ENCODE measurements around the gene ZNF652. TPM values are rescaled to one million over a fixed set of nuclear protein-coding genes. Genes with fewer than 3 reads are reported as not detected.
A peak's percentile ranks its signal among the peaks of the same experiment; 100 is the strongest.

The ZNF652 gene
- total RNA-seq, 1 experiment from 2014 or later: 18.2 TPM

DNA sequence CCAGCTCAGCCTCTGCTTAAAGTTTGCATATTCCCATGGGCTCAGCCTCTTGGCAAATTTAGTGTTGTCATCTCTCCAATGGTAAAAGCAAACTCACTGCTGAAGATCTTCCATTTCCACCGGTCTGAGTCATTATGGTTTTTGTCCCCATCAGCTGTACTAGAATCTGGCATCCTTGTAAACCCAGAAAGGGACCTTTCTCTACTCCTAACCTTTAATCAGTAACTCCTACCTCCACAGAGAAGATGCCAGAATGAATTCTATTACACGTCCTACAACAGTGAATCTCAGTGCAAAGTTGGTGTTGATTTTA lies 45.8 kb downstream of the ZNF652 start:
- no peaks in the 10 kb centered on the region for H3F3A ChIP-seq (ENCODE audit: low read length, unreplicated experiment)
- peak; percentile 60 for DNase-seq
- H3K4me2 ChIP-seq (ENCODE audit: low read length): peak overlapping the region; percentile 49

GRCh38 chr17:49315551-49316257 lies 46.3 kb downstream of the ZNF652 start:
- H3K27ac ChIP-seq (ENCODE audit: low read length): peak overlapping the region; percentile 21
- DNase-seq: peak; percentile 98

More for the DNA sequence above, 45.8 kb downstream of the ZNF652 start:
- no peaks in the 10 kb centered on the region for H3K9me3 ChIP-seq (ENCODE audit: low read length)
- peak overlapping the region; percentile 11; the same call in 1 of the 2 replicates for H3K4me3 ChIP-seq (ENCODE audit: low read length)
- 0 out of 2 replicates have a peak, but pooled peaks cover 4% of the 10 kb centered on the region for H3K79me2 ChIP-seq (ENCODE audit: low read length)
- H3K9me2 ChIP-seq (replicated peaks; ENCODE audit: low read length): no peaks in the 10 kb centered on the region
- H3K27ac ChIP-seq (ENCODE audit: low read length): peak overlapping the region; percentile 21
- ChIA-PET POLR2A (ENCODE audit: unreplicated experiment) (no interaction called here), CTCF (interaction anchor here (0.6 to 1.4 kb wide), 4 partner anchors 78 to 424 kb away, joined by 3 to 5 read pairs (median 3); partner anchors contain the start of gene ATP5MC1)
- H3K9ac ChIP-seq (ENCODE audit: low read length): no peak overlapping the region
- no peaks in the 10 kb centered on the region for H3K27me3 ChIP-seq (ENCODE audit: low read length)
- BruUV-seq (replicated peaks): no TSS peak
- no peaks in the 10 kb centered on the region for H4K20me1 ChIP-seq (ENCODE audit: low read length)
- peak; percentile 46 for ATAC-seq
- peaks cover 14% of the 10 kb centered on the region for H3K4me1 ChIP-seq (ENCODE audit: insufficient read depth, low read length)
- no peak for TF ChIP-seq EZH2 (IDR thresholded peaks at IDR 0.05; ENCODE audit: low read length, unreplicated experiment)
- no peak for TF ChIP-seq EZH2phosphoT487 (IDR thresholded peaks at IDR 0.05; ENCODE audit: borderline replicate concordance, low read length)
- TF ChIP-seq, protein P1, sequence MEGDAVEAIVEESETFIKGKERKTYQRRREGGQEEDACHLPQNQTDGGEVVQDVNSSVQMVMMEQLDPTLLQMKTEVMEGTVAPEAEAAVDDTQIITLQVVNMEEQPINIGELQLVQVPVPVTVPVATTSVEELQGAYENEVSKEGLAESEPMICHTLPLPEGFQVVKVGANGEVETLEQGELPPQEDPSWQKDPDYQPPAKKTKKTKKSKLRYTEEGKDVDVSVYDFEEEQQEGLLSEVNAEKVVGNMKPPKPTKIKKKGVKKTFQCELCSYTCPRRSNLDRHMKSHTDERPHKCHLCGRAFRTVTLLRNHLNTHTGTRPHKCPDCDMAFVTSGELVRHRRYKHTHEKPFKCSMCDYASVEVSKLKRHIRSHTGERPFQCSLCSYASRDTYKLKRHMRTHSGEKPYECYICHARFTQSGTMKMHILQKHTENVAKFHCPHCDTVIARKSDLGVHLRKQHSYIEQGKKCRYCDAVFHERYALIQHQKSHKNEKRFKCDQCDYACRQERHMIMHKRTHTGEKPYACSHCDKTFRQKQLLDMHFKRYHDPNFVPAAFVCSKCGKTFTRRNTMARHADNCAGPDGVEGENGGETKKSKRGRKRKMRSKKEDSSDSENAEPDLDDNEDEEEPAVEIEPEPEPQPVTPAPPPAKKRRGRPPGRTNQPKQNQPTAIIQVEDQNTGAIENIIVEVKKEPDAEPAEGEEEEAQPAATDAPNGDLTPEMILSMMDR (conservative IDR thresholded peaks at IDR 0.05; ENCODE audit: low read depth, low read length): no peak
- intact Hi-C loops (cut with micrococcal nuclease): no loop called here
- no peak overlapping the region for H2AFZ ChIP-seq (ENCODE audit: low read length)
- H3K36me3 ChIP-seq (ENCODE audit: low read depth, low read length): peaks cover 10% of the 10 kb centered on the region; the same call in 1 of the 2 replicates

More at GRCh38 chr17:49315551-49316257, 46.3 kb downstream of the ZNF652 start:
- peak; percentile 96 for ATAC-seq
- intact Hi-C loops (cut with micrococcal nuclease): loop anchor here (1.0 kb wide), 3 partner anchors 47 to 241 kb away; partner anchors contain the start of gene ZNF652
- POLR2A ChIA-PET (ENCODE audit: unreplicated experiment): no interaction called here
- H3F3A ChIP-seq (ENCODE audit: low read length, unreplicated experiment): no peaks in the 10 kb centered on the region
- H3K27me3 ChIP-seq (ENCODE audit: low read length): no peaks in the 10 kb centered on the region
- H2AFZ ChIP-seq (ENCODE audit: low read length): no peak overlapping the region
- TF ChIP-seq, protein P1 (conservative IDR thresholded peaks at IDR 0.05; ENCODE audit: low read depth, low read length): peak; percentile 98
- no peak for TF ChIP-seq EZH2 (IDR thresholded peaks at IDR 0.05; ENCODE audit: low read length, unreplicated experiment)
- peaks cover 11% of the 10 kb centered on the region; the same call in 1 of the 2 replicates for H3K36me3 ChIP-seq (ENCODE audit: low read depth, low read length)
- no peaks in the 10 kb centered on the region for H4K20me1 ChIP-seq (ENCODE audit: low read length)
- peaks cover 14% of the 10 kb centered on the region for H3K4me1 ChIP-seq (ENCODE audit: insufficient read depth, low read length)
- no peaks in the 10 kb centered on the region for H3K9me2 ChIP-seq (replicated peaks; ENCODE audit: low read length)
- BruUV-seq (replicated peaks): no TSS peak
- H3K9me3 ChIP-seq (ENCODE audit: low read length): no peaks in the 10 kb centered on the region
- H3K9ac ChIP-seq (ENCODE audit: low read length): no peak overlapping the region
- CTCF ChIA-PET: interaction anchor here (0.6 to 1.4 kb wide), 2 partner anchors 79 to 82 kb away, joined by 3 to 5 read pairs; no protein-coding TSS in a partner anchor
- peak overlapping the region; percentile 11; the same call in 1 of the 2 replicates for H3K4me3 ChIP-seq (ENCODE audit: low read length)
- 0 out of 2 replicates have a peak, but pooled peaks cover 4% of the 10 kb centered on the region for H3K79me2 ChIP-seq (ENCODE audit: low read length)
- H3K4me2 ChIP-seq (ENCODE audit: low read length): peak overlapping the region; percentile 49
